Activated CD8-positive, alpha-beta memory T cell treated with anti-CD3 and anti-CD28 coated beads, Interleukin-2, amount 50 U/mL, for 1 hour (primary cell): ENCODE data around the gene SLC5A10.
"Not testable (repeated sequence)": the region's sequence is repeated elsewhere in the genome, so short reads cannot be mapped to it uniquely, and the experiment has no call there.

Experiments
- DNase-seq: peaks from one replicate; pipeline ENCODE4 v3.0.0-alpha.2; 2020; ENCODE audit errors: extremely low read depth

SLC5A10 gene

DNA sequence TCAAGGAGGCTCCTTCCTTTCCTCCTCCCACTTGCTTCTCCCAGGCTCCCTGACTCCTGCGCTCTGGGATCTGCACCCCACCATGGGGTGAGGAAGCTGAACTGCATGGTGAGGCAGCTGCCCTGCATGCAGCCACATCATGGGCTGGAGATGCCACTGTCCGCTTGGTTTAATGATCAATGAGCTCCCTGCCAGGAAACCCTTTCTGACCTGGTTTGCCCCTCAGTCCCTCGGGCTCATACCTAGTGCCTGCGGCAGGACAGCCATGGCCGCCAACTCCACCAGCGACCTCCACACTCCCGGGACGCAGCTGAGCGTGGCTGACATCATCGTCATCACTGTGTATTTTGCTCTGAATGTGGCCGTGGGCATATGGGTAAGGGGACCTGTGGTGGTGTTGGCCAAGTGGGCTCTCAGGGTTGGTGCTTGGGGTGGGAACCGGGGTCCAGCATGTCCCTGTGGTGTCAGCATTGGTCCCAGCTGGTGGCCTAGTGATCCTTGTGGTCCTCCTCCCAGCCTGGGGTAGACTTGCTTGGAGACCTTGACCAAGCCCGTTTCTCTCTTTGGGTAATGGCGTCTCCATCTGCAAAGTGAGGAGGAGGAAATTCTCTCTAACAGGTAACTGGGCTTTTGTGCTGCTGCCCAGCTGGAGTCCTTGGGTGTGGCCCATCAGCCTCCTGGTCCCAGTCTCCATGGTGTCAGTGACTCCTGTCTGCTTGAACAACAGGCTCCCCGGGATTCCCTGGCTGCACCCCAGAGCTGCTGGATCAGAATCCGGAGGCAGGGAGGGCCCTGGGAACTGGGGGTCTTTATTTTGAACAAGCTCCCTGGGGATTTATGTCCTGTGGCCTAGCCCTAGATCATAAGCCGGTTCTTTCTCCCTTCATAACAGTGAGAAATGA is at the start of gene SLC5A10:
Gene SLC5A10, plus strand, starts transcription at position 225 of the 902 bp plus-strand sequence. Its CDS starts 41 bp downstream, at position 266.
- no peak for DNase-seq

DNA sequence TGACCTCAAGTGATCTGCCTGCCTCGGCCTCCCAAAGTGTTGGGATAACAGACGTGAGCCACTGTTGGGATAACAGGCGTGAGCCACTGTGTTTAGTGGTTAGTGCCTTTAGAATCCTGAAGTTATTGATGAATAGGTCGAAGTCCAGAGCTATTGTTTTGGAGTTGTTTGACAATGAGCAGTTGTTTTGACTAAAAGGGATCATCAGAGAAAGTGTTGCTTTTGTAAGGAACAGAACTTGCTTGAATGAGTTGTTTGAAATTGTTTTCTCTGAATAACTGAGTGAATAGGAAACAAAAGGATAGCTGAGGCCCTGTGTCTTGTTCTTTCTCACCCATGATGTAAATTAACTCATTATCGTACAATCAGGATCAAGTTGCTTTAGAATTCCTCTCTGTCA is 47.5 kb upstream of the SLC5A10 start:
- DNase-seq = no peak

DNA sequence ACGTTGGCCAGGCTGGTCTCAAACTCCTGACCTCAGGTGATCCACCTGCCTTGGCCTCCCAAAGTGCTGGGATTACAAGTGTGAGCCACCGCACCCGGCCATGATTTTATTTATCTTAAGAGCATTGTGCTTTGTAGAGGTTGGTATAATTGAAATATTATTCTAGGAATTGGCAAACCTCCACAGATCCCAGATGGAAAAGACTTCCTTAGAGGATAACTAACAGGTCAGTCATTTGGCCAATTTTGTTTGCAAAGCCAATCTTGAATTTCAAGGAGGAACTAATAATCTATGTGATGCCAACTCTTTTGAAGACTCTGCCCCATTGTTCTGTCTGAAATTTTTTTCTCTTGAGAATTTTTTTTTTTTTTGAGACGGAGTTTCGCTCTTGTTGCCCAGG is 46.7 kb upstream of the SLC5A10 start:
- no peak for DNase-seq

DNA sequence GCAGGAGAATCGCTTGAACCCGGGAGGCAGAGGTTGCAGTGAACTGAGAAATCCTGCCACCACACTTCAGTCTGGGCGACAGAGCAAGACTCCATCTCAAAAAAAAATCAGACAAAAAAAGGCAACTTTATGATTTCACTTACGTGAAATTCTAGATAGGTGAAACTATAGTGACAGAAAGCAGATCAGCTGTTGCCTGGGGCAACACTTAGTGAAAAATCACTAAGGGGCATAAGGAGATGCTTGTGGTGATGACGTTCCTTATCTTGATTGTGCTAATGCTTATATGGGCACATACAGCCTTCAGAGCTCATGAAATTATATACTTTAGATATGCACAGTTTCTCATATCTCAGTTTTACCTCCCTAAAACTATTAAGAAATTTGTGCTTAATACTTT is 41.6 kb upstream of the SLC5A10 start:
- no peak for DNase-seq

DNA sequence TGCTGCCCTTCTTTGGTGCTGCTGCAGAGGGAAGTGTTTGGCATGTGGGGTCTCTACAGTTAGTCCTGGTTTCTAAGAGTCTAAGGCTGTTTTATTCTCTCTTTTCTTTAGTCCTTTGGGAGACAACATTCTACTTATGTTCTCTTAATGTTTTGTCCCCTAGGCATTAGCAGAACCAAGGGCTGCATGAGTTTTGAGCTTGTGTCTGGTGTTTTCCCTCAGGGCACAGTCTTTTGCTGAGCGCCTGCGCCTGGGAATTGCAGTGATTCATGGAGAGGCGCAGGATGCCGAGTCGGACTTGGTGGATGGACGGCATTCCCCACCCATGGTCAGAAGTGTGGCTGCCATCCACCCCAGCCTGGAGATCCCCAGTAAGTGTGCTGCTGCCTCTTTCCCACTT is 41.1 kb upstream of the SLC5A10 start:
- no peak for DNase-seq

DNA sequence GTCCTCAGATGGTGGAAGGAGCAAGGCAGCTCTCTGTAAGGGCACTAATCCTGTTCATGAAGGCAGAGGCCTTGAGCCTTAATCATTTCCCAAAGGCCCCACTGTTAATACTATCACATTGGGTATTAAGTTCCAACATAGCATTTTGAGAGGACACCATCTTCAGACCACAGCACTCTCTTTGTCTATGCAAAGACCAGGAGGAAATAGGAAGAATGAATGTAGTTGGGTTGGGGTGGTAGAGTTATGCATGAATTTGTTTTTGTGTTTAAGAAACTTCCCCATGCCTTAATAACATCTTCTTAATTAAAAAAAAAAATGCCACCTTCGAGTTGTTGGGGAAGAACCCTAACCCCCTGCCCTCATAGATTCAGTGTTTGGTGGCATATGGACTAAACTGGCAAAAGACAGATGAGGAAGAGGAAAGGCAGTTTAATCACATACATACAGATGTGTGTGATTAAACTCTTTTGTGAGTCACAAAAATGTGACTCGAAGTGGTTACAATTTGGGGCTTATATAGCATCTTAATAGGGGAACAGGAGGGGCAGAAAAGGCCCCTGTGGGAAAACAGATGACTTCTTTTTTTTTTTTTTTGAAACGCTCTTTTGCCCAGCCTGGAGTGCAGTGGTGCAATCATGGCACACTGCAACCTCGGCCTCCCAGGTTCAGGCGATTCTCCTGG is 35.0 kb upstream of the SLC5A10 start:
- DNase-seq = no peak

DNA sequence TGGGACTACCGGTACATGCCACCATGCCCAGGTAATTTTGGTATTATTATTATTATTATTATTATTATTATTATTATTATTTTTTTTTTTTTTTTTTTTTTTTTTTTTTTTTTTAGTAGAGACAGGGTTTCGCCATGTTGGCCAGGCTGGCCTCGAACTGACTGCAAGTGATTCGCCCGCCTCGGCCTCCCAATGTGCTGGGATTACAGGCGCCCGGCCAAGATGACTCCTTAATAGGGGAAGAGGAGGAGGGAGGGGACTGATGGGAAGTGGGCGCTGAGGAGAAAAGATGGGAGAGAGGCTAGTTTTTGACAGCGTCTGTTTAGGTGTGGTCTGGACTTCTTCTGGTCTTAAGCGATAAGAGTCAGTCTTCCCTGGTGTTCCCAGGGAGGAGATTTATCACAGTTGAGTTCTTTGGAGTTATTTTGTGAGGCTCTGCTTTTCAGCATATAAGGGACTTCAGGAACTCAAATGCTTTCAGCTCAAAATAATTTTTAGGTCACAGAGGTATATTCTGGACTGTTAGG is 34.4 kb upstream of the SLC5A10 start:
- no peak for DNase-seq

DNA sequence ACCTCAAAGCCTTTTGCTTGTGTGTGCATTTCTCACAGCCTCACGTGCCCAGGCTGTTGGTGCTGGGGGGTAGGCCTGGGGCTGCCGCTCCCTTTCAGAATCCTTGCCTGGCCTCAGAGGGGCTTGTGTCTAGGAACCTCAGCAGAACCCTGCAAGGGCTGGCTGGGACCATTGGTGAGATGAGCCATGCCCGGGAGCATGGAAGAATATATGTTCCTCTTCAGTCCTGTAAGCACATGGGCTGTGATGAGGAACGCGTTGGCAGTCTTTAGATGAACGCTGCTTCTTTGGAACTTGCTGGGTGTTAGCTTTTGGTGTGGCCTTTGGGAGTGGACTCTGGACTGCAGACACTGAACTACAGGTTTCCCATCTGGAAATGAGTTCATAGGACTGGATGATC is 32.0 kb upstream of the SLC5A10 start:
- DNase-seq = no peak

DNA sequence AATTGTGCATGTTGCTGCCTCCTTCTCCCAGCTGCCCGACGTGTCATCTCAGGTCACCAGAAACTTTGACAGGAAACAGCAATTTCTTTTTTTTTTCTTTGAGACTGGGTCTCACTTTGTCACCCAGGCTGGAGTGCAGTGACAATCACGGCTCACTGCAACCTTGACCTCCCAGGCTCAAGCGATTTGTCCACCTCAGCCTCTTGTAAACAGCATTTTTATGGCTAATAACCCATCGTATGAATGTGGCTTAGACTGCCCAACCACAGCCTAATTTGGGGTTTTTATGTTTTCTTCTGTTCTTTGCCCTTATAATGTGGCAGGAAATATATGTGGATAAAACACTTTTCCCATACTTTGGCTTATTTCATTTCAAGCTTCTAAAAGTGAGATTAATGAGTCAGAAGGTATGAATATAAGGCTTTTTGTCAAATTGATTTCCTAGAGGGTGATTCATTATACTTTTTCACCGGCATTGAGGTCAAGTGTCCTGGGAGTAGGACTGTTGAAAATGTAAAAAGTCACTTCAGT is 31.0 kb upstream of the SLC5A10 start:
- DNase-seq = no peak

DNA sequence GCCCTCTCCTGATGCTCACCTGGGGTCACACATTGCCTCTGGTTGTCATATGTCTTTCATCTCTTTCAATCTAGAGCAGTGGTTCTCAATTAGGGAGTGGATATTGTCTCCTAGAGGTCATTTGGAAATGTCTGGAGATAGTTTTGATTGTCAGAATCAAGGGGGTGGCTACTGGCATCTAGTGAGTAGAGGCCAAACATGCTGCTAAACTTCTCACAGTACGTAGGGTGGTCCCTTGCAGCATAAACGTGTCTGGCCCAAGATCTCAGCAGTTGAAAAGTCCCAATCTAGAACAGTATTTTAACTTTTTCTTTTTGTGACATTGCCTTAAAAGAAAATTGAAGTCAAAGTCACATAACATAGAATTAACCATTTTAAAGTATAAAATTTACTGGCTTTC is 30.5 kb upstream of the SLC5A10 start:
- DNase-seq = no peak

DNA sequence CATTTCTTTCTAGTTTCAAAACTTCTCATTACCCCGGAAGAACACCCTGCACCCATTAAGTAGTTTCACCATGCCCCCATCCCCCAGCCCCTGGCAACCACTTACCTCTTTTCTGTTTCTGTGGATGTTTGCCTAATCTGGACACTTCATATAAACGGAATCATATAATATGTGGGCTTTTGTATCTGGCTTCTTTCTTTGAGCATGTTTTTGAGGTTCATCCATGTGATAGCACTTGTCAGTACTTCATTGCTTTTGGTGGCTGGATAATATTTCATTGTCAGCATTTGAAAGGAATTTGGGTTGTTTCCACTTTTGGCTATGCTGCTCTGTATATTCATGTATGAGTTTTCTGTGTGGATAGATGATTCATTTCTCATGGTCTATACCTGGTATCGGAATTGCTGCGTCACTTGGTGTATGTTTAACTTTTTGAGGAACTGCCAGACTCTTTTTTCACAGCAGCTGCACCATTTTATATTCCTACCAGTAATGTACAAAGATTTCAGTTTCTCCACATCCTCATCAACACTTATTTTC is 30.0 kb upstream of the SLC5A10 start:
- DNase-seq = no peak

DNA sequence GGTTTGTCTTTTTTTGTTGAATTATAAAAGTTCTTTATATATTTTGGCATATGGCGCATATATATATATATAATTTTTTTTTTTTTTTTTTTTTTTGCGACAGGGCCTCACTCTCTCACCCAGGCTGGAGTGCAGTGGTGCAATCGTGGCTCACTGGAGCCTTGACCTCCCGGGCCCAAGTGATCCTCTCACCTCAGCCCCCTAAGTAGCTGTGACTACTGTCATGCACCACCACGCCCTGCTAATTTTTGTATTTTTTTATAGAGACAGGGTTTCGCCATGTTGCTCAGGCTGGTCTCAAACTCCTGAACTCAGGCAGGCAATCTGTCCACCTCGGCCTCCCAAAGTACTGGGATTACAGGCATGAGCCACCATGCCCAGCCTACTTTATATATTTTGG is 29.4 kb upstream of the SLC5A10 start:
- not testable (repeated sequence) for DNase-seq

DNA sequence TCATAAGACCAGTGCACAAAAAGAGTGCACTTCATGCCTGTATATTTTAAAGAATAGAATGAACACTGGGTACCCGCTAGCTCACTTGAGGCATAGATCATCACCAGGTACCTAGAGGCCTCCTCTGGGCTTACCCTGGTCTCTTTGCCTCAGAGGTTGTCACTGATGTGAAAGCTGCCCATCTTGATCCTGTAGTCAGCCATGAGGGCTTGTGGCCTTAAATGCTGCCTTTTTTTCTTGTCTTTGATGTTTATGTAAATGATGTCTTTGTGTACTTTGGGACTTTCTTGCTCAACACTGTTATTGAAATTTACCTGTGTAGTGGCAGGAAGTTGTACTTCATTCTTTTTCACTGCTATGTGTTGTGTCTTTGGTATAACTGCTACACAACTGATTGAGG is 26.8 kb upstream of the SLC5A10 start:
- DNase-seq = no peak

DNA sequence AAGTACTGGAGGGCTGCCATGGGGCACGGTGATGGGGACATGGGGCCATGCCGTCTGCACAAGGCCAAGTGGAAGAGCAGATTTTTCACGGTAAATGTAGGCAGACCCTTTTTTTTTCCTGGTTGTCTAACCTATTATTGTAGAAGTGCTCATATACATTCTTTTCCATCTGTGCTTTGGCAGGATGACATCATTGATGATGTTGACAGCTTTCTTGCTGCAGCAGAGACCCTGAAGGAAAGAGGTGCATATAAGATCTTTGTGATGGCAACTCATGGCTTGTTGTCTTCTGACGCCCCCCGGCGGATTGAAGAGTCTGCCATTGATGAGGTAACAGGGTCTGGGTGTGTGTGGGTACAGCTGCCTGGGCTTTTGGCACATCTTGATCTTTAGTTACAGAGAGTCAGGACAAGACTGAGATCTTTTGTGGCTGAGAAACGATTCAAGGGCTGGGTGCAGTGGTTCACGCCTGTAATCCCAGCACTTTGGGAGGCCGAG is 23.3 kb upstream of the SLC5A10 start:
- no peak for DNase-seq

DNA sequence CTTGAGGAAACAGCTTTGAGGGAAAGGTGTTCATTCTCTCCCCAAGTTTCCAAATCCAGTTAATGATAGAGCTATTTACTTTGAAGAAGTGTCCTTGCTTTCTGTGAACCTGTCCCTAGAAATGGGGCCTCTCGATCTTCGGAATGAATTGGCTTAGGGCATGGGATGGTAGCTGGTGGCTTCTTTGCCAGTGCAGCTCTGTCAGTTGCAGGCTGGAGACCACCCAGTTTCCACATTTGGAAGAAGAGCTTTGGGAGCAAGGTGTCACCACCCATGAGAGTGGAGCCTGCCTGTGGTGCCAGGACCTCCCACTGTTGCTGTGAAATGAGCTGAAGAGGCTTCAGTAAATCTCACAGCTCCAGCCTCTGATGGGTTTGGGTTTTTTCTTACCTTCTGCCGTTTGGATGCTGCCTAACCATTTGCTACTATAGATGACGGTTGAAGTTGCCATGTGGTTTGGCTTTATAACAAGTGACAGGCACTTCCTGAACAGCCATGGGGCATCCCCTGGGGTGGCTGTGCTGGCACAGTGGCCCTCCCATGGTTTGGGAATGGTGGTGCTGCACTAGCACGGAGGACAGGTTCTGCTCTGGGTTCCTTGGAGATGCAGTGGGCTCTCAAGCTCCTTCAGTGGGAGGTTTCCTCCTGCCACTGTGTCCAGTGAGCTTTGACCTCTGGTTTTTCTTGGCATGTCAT is 19.5 kb upstream of the SLC5A10 start:
- no peak for DNase-seq

DNA sequence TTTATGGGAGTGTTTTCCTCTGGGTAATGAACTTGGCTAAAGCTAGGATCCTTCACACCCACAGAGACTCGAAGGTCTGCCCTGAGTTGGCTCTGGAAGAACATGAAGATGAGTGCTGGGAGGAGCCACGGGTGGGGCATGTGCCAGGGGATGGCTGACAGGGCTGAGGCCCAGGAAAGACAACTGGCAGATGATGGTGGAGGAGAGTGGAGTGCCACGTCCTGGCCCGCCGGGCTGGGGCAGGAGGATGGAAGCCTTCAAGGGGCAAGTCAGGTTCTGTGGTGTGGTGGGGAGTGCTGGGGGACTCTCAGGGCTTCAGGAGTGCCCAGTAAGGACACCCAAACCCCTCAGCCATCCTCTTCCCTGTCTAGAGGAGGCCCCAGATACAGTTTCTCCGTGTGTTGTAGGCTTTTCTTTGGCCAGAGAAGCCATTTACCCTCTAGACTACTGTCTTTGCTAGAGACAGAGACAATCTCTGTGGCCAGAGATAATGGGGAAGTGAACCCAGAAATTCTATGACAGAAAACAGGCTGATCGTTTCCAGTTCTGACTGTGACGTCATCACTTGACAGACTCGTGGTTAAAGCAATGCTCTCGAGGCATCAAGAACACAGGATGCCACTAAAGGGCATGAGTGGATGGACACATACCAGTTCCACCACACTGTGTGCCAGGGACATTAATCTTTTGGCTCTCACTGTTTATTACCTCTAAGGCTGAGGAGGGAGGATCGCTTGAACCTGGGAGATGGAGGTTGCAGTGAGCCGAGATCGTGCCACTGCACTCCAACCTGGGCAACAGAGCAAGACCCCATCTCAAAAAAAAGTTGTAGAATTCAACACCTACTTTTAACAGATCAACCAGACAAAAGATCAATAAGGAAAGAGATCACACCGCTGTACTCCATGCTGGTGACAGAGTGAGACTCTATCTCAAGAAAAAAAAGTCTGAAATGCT is 18.6 kb upstream of the SLC5A10 start:
- DNase-seq = no peak

DNA sequence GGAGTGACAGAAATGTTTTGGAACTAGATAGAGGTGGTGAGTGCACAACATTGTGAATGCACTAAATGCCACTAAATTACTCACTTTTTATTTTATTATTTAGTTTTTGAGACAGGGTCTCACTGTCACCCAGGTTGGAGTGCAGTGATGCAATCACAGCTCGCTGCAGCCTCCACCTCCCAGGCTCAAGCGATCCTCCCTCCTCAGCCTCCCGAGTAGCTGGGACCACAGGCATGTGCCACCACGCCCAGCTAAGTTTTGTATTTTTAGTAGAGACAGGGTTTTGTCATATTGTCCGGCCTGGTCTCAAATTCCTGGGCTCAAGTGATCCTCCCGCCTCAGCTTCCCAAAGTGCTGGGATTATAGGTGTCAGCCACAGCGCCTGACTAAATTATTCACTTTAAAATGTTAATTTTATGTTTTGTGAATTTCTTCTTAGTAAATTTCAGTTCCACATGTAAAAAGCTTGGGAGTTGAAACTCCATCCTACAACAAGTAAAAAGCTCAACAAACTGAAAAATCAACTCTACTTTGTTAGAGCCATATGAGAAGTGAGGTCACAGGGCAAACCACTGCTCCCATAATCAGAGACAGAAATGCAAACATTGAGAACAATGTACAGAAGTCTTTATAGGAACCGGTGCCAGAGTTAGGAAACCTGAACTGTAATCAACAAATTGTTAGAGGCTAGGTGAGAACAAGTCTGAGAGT is 13.8 kb upstream of the SLC5A10 start:
- no peak for DNase-seq

DNA sequence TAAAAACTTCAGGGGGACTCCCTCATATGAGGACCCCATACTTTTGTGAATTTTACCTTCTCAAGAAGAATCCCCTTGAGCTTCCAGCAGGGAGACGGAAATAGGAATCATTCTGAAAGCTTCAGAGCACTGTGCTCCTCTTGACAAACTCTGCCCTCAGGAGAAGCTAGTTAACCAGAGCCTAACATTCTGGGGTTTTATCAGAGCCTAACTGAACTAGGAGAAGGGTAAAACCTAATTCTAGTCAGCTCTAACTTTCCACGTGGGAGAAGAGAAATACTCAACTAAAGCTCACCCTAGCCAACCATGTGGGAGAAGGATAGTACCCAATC is 13.3 kb upstream of the SLC5A10 start:
- no peak for DNase-seq

DNA sequence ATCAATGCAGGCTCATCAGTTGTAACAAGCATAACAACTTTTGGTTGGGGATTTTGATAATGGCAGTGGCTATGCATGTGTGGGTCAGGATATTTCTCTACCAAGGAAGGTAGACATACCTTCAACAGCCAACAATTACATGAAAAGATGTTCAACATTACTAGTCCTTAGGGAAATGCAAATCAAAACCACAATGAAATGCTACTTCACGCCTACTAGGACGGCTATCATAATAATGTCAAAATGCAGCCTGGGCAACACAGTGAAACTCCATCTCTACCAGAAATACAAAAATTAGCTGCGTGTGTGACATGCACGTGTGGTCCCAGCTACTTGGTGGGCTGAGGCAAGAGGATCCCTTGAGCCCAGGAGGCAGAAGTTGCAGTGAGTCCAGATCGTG is 7.3 kb upstream of the SLC5A10 start:
- no peak for DNase-seq

DNA sequence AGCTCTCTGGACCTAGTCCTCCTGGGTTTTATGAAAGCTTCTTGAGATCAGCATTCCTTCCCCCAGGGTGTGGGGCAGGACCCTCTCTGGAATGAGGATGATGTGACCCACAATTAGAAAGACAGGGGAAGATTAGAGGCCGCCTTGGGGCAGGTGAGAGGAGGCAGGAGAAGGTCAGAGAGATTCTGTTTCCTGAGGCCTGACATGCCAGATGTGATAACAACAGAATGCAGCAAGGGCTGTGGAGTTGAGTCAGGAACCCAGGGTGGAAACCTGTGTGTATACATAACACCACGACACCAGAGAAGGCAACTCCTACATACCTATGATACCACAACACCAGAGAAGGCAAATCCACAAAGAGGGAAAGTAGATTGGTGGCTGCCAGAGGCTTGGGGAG is 5.4 kb upstream of the SLC5A10 start:
- DNase-seq = no peak
